Stimulated activated naive CD4-positive, alpha-beta T cell treated with Interleukin-2 at 50 U/mL for 16 hours (primary cell): ENCODE measurements around the gene MRNIP.
"Not testable (repeated sequence)": the region's sequence is repeated elsewhere in the genome, so short reads cannot be mapped to it uniquely, and the experiment has no call there.

ENCODE experiments used
- DNase-seq: peaks from one replicate; lab custom pipeline; 2025; lab: John Stamatoyannopoulos, UW

The MRNIP gene

GRCh38 chr5:179871533-179871932, 12.9 kb upstream of the MRNIP start:
- not testable (repeated sequence) for DNase-seq

- DNase-seq = no peak
These were observed 12.3 kb upstream of the MRNIP start for GRCh38 chr5:179870952-179871351.

- DNase-seq = no peak
These were observed 11.8 kb upstream of the MRNIP start for GRCh38 chr5:179870403-179870903.

- DNase-seq = no peak
These were observed 11.2 kb upstream of the MRNIP start for GRCh38 chr5:179869641-179870402.

GRCh38 chr5:179869101-179869500, 10.5 kb upstream of the MRNIP start:
- DNase-seq = no peak

GRCh38 chr5:179868541-179868940, 9.9 kb upstream of the MRNIP start:
- DNase-seq = no peak

GRCh38 chr5:179867476-179867875, 8.9 kb upstream of the MRNIP start:
- no peak for DNase-seq

GRCh38 chr5:179867079-179867465, 8.5 kb upstream of the MRNIP start:
- no peak for DNase-seq

GRCh38 chr5:179866241-179867078, 7.8 kb upstream of the MRNIP start:
- DNase-seq = no peak

- no peak for DNase-seq
These were observed 7.0 kb upstream of the MRNIP start for GRCh38 chr5:179865491-179866240.

- DNase-seq = no peak
These were observed 6.1 kb upstream of the MRNIP start for GRCh38 chr5:179864686-179865085.

- DNase-seq = no peak
These were observed 5.0 kb upstream of the MRNIP start for GRCh38 chr5:179863449-179864085.

- DNase-seq = no peak
These were observed 4.3 kb upstream of the MRNIP start for GRCh38 chr5:179862891-179863290.

- no peak for DNase-seq
These were observed 3.7 kb upstream of the MRNIP start for GRCh38 chr5:179862296-179862695.

GRCh38 chr5:179860301-179860700, 1.7 kb upstream of the MRNIP start:
- DNase-seq = no peak

- DNase-seq = no peak
These were observed 404 bp downstream of the MRNIP start for GRCh38 chr5:179858241-179858585.

- no peak for DNase-seq
These were observed 4.3 kb downstream of the MRNIP start for GRCh38 chr5:179854356-179854755.

GRCh38 chr5:179852993-179853547, 5.5 kb downstream of the MRNIP start:
- no peak for DNase-seq

GRCh38 chr5:179841621-179842020, 17.0 kb downstream of the MRNIP start:
- no peak for DNase-seq

GRCh38 chr5:179840766-179841165, 17.9 kb downstream of the MRNIP start:
- DNase-seq = no peak

- DNase-seq = no peak
These were observed 18.3 kb downstream of the MRNIP start for GRCh38 chr5:179840321-179840720.
